Stimulated activated CD8-positive, alpha-beta memory T cell treated with anti-CD3 and anti-CD28 coated beads, Interleukin-15, amount 100 ng/mL, for 4 hours (primary cell): ENCODE results near the gene HOXD8.

ENCODE experiments used
- DNase-seq, 2 donors: peaks; one replicate each; pipeline ENCODE4 v3.0.0-alpha.2; 2020; ENCODE audit warnings: low read depth in 2 of 2

Gene HOXD8

GRCh38 chr2:176128982-176129796, at the start of gene HOXD8:
HOXD8 (plus strand) TSS chr2:176129705; CDS start chr2:176130367, 662 bp downstream.
- DNase-seq: no peak

GRCh38 chr2:176079831-176080539, 49.5 kb upstream of the HOXD8 start:
- DNase-seq: no peak

GRCh38 chr2:176080540-176081375, 48.7 kb upstream of the HOXD8 start:
- DNase-seq: no peak

- DNase-seq: no peak
These were observed 48.1 kb upstream of the HOXD8 start for GRCh38 chr2:176081376-176081836.

GRCh38 chr2:176081837-176082524, 47.5 kb upstream of the HOXD8 start:
- DNase-seq: no peak

- DNase-seq: no peak
These were observed 47.0 kb upstream of the HOXD8 start for GRCh38 chr2:176082525-176082823.

- DNase-seq: no peak
These were observed 46.4 kb upstream of the HOXD8 start for GRCh38 chr2:176082824-176083751.

GRCh38 chr2:176083796-176084261, 45.7 kb upstream of the HOXD8 start, which contains the start of gene EVX2:
EVX2 (minus strand) TSS chr2:176083962; CDS start chr2:176083776, 186 bp downstream.
- DNase-seq: no peak

GRCh38 chr2:176084611-176085119, 44.8 kb upstream of the HOXD8 start:
- no peak for DNase-seq

- DNase-seq: no peak
These were observed 44.3 kb upstream of the HOXD8 start for GRCh38 chr2:176085120-176085788.

GRCh38 chr2:176085861-176086771, 43.4 kb upstream of the HOXD8 start:
- DNase-seq: no peak

- DNase-seq: no peak
These were observed 42.0 kb upstream of the HOXD8 start for GRCh38 chr2:176087330-176088047.

GRCh38 chr2:176088048-176088936, 41.2 kb upstream of the HOXD8 start:
- DNase-seq: no peak

- DNase-seq: no peak
These were observed 40.3 kb upstream of the HOXD8 start for GRCh38 chr2:176088937-176089842.

- DNase-seq: no peak
These were observed 39.6 kb upstream of the HOXD8 start for GRCh38 chr2:176089843-176090395.
